Measurements from ENCODE around the gene PRX.

PRX gene

DNA sequence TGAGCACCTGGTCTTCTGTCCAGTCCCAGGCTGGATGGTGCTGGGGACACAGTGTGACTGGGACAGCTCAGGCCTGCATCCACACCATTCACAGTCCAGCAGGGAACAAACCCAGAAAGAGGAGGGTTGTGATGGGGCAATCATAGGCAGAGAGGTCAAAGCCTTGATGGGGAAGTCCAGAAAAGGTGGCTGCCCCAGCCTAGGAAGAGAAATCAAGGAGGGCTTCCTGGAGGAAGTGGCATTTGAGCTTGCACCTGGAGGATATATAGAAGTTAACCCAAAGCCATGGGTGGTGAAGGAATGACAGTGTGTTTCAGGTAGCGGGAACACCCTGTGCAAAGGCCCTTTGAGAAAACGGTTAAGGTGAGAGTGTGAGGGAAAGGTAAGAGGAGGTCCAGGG, 2.6 kb upstream of the PRX start:
- Histone ChIP-seq H3K4me3 (no peak overlapping the region), H3K9me3 (no peaks in the 10 kb centered on the region), H3K27me3 (no peaks in the 10 kb centered on the region), H3K4me1 (peaks cover 0 to 17% (median 13%) of the 10 kb centered on the region in 4 donors), H3K27ac (no peak overlapping the region), H3K36me3 (no peaks in the 10 kb centered on the region)
- DNase-seq = no peak
- TF ChIP-seq, protein P1, sequence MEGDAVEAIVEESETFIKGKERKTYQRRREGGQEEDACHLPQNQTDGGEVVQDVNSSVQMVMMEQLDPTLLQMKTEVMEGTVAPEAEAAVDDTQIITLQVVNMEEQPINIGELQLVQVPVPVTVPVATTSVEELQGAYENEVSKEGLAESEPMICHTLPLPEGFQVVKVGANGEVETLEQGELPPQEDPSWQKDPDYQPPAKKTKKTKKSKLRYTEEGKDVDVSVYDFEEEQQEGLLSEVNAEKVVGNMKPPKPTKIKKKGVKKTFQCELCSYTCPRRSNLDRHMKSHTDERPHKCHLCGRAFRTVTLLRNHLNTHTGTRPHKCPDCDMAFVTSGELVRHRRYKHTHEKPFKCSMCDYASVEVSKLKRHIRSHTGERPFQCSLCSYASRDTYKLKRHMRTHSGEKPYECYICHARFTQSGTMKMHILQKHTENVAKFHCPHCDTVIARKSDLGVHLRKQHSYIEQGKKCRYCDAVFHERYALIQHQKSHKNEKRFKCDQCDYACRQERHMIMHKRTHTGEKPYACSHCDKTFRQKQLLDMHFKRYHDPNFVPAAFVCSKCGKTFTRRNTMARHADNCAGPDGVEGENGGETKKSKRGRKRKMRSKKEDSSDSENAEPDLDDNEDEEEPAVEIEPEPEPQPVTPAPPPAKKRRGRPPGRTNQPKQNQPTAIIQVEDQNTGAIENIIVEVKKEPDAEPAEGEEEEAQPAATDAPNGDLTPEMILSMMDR (IDR thresholded peaks at IDR 0.05) = no peak
- intact Hi-C loops (cut with DNase I; ENCODE audit: low total_unique reads) = loop anchor here (5.0 kb wide), 1 partner anchor 63 kb away; no protein-coding TSS in a partner anchor

DNA sequence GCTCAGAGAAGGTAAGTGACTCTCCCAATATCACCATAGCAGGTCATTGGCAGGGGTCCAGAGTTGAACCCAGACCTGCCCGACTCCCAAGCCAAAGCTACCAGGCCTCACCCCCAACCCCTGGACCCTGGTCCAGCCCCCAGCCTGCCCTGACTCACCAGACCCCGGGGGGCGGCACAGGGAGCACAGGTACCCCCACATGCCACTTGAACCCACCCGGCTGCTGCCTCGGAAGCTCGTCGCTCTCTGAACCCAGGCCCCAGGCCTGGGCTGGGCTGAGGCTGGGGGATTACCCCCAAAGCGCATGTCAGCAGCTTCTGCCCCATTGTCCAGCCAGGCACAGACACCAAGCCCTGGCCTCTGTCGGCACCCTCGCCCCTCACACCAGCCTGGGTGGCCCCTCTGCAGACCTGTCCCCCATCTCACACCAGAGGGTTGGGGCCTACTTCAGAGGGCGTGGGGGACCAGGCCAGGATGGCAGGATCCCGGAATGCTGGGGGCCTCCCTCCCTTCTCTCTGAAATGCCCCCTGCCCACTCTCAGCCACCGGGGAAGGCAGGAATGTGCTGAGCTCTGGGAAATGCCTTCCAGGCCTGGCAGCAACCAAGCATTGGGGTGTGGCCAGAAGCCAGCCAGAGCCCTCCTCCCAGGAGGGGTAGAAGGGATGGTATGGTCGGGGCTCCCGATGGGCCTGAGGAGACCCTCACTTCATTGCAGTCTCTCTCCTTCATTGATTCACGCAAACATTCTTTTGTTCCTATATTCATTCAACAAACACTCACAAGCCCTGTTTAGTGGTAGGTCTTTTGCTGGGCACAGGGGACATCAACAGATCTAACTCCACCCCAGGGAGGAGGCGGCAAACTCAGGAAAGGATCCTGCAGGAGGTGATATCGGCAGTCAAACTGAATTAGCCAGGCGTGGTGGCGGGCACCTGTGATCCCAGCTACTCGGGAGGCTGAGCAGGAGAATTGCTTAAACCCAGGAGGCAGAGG, 1.7 kb upstream of the PRX start:
- TF ChIP-seq, protein P1 (IDR thresholded peaks at IDR 0.05) = no peak
- DNase-seq = no peak
- H3K4me1 ChIP-seq = peaks cover 0 to 16% (median 11%) of the 10 kb centered on the region in 4 donors
- no peaks in the 10 kb centered on the region for H3K27me3 ChIP-seq
- H3K36me3 ChIP-seq = no peaks in the 10 kb centered on the region
- H3K27ac ChIP-seq = no peak overlapping the region
- intact Hi-C loops (cut with DNase I; ENCODE audit: low total_unique reads) = loop anchor here (5.0 kb wide), 1 partner anchor 63 kb away; no protein-coding TSS in a partner anchor
- H3K9me3 ChIP-seq = no peaks in the 10 kb centered on the region
- no peak overlapping the region for H3K4me3 ChIP-seq

DNA sequence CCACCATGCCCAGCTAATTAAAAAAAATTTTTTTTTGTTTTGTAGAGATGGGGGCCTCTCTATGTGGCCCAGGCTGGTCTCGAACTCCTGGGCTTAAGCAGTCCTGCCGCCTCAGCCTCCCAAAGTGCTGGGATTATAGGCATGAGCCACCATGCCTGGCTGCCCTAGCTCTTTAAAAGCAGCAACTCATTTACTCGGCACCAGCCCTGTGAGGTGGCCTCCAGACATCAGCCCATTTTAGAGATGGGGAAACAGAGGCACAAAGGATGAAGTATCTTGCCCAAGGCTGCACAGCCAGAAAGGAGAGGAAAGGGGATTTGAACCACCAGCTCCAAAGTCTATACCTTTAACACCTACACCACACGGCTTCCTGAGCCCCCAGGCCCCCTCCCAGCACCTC, 312 bp downstream of the PRX start:
- Histone ChIP-seq H3K4me1 (peaks cover 0 to 16% (median 11%) of the 10 kb centered on the region in 4 donors), H3K9me3 (no peaks in the 10 kb centered on the region), H3K4me3 (no peak overlapping the region), H3K27me3 (no peaks in the 10 kb centered on the region), H3K36me3 (no peaks in the 10 kb centered on the region), H3K27ac (no peak overlapping the region)
- no peak for DNase-seq
- TF ChIP-seq, protein P1 (IDR thresholded peaks at IDR 0.05) = no peak
- intact Hi-C loops (cut with DNase I; ENCODE audit: low total_unique reads) = no loop called here

DNA sequence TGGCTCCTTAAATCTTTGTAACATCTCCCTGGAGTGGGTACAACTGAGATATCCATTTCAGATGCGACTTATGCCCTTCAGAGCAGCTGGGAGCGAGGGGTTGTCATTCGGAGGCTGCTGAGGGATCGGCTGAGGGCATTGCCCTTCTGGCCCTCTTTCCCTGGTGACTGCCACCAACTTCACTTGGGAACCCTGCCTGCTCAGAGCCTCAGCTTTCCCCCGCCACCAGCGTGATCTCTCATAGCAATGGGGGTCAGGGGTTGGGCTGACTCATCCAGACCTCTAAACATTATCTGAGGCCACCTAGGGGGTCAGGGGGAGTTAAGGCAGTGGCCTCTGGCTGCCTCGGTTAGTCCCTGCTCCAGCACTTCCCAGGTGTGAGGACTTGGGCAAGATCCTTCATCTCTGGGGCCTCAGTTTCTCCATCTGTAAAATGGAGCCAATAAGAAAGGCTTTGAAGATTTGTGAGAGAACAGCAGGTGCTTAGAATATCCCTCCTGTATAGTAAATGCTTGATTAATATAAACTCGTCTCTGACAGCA, 1.1 kb downstream of the PRX start:
- intact Hi-C loops (cut with DNase I; ENCODE audit: low total_unique reads) = no loop called here
- H3K27me3 ChIP-seq = no peaks in the 10 kb centered on the region
- H3K4me3 ChIP-seq = no peak overlapping the region
- no peaks in the 10 kb centered on the region for H3K36me3 ChIP-seq
- TF ChIP-seq, protein P1 (IDR thresholded peaks at IDR 0.05) = no peak
- peaks cover 0 to 16% (median 11%) of the 10 kb centered on the region in 4 donors for H3K4me1 ChIP-seq
- H3K9me3 ChIP-seq = no peaks in the 10 kb centered on the region
- peak overlapping the region in 1 of 2 donors; percentile 26 for H3K27ac ChIP-seq
- no peak for DNase-seq

DNA sequence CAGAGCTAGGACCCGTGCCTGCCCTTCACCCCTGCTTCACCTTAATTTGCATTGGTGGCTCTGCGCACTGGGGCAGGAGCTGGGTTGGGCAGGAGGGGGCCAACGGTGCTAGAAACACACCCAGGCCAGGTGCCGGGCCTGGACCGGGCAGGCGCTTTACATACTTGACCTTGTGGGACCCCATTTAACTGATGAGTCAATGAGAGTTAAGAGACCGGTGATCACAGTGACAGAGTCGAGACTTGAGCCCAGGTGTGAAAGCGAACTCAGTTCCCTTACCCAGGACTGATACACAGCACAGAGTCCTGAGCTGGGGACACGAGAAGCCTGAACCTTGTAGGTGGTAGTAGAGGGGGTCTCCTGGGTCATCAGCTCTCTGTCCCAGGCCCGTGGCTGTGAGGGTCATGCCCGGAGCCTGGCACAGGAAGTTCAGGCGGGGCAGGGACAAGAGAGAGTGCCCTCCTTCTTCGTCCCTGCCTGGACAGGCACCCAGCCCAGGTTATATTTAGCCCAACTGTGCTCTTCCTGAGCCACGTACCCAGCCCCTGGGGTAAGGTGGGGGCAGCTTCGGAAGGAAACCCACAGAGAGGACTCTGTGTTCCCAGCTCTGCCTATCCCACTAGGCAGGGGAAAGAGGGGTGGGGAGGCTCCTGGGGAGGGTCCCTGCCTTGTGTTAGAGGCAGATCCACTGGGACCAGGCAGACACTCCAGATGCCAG, 1.9 kb downstream of the PRX start:
- intact Hi-C loops (cut with DNase I; ENCODE audit: low total_unique reads) = no loop called here
- no peak overlapping the region for H3K4me3 ChIP-seq
- no peaks in the 10 kb centered on the region for H3K9me3 ChIP-seq
- H3K4me1 ChIP-seq = peaks cover 0 to 16% (median 11%) of the 10 kb centered on the region in 4 donors
- no peaks in the 10 kb centered on the region for H3K27me3 ChIP-seq
- no peak for DNase-seq
- H3K36me3 ChIP-seq = no peaks in the 10 kb centered on the region
- TF ChIP-seq, protein P1 (IDR thresholded peaks at IDR 0.05) = no peak
- peak overlapping the region in 1 of 2 donors; percentile 26 for H3K27ac ChIP-seq
